Stimulated activated CD8-positive, alpha-beta memory T cell treated with anti-CD3 and anti-CD28 coated beads, Interleukin-4, amount 100 ng/mL, for 4 hours (primary cell): Measurements from ENCODE around the gene LYST.
"Not testable (repeated sequence)": the region's sequence is repeated elsewhere in the genome, so short reads cannot be mapped to it uniquely, and the experiment has no call there.

Experiments
- DNase-seq, 2 donors: peaks; one replicate each; pipeline ENCODE4 v3.0.0-alpha.2; 2020; ENCODE audit warnings: low read depth in 2 of 2, low spot score in 1 of 2

The LYST gene

DNA sequence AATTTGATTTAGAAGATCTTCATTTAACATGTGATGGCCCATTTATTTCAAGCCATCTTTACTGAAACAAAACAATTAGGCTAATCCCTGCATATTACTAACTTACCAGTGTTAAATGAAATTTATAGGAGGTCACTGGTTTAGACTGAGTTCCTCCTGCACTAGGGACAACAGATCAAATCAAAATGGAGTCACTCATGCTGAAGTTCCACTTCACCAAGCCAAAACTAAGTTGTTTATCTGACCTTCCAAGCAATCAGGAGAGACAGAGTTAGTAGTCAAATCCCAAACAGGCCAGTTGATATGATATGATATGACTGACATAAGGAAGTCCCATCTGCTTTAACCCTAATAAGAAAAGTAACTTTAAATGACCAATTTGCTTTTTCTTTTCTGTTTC lies 4.8 kb downstream of the LYST start:
- no peak for DNase-seq

DNA sequence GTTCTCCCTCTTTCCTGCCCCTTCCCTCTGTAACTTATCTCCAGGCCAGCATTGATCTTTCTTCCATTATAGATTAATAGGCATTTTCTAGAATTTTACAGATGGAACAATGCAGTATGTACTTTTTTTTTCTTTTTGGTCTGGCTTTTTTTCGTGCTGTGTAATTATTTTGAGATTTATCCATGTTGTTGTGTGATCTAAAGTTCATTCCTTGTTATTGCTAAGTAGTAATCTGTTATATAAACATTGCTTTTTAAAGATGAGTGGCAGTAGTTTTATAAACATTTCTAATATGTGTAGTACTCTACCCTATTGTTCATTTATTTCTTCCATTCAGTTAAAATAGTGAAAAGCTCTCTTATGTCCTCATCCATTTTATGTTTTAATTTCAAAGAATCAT lies 5.9 kb downstream of the LYST start:
- no peak for DNase-seq

DNA sequence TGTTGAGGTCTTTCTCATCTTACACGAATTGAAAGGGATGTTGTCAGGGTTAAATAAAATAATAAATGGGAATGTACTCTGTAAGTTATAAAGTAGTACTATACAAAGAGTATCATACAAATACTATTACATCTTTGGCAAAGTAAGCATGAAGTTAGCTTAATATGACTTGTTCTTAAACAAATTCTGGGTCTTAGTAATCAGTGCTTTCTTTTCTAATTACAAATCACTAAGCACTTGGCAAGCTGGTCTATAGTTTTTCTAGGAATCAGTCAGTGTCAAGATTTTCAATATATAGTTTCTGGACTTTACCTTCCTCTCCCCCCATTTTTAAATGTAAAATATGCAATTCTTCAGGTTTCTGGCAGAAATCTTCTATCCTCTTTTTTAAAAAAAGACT lies 6.9 kb downstream of the LYST start:
- no peak for DNase-seq

DNA sequence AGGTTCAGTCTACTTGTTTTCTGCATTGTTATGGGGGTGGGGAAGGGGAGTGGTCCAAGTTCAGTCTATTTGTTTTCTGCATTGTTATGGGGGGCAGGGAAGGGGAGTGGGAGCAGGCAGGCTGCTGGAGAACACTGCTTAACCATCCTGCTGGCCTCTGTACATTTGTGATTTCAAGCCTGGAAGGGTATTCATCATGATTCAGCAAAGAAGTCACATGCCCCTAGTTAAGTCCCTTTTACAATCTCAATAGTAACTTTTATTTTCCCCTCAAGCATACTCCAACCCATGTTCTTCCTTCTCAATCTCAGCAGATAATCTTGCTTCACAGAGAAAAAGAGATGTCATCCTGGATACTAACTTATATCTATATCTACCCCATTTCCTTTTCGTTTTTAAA lies 7.9 kb downstream of the LYST start:
- no peak for DNase-seq

DNA sequence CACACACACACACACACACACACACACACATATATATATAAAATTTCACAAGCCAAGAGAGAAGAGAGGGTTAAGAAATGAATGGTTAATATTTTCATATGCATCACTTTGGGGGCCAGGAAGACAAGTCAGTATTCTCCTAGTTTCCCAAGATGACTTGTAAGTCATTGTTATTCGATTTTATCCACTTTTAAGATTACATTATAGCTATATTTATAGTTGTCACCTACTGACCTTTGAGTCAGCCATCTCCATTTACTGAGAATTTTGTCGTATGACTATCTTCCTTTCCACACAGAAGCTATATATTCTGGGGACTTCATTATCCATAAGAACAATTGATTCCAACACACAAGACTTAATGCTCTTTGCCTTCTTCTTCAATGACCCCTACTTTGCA lies 8.9 kb downstream of the LYST start:
- DNase-seq, result no peak

DNA sequence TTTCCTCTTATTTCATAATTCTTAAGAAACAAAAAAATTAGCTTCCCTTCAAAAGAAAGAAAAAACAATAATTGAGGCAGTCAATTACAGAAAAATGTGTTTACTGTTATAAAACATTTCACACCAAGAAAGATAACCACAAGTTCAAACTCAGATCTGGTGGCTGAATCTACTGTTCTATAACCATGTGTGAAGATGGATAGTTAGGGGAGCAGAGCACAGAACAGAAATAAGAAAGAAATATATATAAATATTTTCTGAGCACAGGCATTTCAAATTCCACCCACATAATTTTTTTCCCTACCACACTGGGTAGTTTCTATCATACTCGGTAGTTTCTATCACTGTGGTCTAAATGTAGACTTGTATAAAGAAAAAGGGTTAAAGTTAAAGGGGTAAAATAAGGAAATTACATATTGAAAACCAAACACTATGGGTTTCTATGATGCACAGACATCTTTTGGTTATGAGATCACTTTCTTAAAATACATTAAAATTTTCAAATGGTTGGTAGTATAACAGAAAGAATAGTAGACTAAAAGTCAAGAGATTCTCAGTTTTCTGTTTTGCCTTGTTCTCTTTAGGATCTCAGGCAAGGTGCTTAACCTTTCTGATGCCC lies 10.8 kb downstream of the LYST start:
- no peak for DNase-seq

DNA sequence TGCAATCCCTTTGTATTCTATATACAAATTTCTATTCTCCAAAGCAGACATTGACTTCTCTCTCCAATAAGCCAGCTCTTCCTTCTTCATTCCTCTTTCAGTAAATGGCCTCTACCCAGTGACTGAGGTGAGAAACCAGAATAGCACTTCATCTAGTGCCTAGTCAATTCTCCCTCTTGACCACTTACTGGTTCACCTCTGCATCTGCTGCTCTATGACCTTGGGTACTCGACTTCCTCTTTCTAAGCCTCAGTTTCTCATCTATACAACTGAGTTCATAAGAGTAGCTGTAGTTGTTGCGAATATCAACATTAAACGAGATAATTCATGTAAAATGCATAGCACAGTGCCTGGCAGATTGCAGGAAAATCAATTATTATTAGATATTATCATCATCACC lies 12.4 kb downstream of the LYST start:
- DNase-seq, result no peak

DNA sequence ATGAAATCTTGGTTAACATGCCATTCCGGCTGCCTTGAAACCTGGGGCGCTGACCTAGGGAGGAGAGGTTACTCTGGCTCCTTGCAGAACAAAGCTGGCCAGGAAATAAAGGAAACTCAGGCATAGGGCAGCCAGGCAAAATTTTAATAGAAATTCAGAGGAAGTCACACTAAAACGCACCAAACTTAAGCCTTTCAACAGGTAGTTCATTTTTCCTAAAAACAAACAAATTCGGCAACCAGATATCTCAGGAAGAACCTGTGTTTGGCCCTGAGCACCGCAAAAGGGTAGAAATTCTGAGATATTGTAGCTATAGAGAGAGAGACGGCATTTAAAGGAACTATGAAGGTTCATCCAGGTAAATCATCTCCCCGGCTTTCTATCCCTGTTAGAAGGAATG lies 13.1 kb downstream of the LYST start:
- no peak for DNase-seq

DNA sequence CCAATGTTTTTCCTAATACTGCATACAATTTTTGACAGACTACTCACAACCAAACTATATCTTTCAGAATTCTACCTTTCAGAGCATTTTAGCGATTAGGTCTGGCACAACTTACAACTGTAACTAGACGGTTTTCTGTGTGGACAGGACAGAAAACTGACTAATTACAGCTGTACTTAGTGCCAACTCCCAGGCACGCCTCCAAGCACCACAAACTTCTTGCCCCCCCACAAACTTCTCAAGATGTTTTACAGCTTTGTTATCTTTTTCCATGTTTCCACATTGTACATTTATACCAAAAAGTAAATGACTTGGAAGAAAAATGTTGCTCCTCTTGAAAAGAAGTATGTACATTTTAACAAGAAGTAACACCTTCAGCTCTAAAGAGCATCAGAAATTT lies 13.8 kb downstream of the LYST start:
- no peak for DNase-seq

DNA sequence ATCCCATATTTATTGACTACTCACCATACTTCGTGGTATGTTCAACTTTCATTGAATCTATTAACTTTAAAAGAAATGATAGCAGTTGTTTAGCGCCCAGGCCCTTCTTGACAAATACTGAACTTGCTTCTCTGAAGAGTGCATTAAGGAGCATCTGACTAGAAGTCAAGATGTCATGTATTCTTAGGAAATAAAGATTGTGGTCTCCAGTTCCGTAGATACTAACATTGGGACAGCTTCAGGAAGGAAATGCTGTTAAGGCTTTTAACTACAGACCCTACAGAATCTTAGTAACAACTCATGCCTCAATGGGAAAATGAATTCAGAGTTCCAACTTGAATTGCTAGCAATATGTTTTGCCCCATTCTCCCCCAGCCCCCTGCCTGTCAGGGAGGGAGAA lies 14.8 kb downstream of the LYST start:
- DNase-seq, result no peak

DNA sequence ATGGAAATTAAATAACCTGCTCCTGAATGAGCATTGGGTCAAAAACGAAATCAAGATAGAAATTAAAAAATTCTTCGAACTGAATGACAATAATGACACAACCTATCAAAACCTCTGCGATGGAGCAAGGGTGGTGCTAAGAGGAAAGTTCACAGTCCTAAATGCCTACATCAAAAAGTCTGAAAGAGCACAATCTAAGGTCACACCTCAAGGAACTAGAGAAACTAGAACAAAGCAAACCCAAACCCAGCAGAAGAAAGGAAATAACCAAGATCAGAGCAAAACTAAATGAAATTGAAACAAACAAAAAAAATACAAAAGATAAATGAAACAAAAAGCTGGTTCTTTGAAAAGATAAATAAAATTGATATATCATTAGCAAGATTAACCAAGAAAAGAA lies 18.5 kb downstream of the LYST start:
- not testable (repeated sequence) for DNase-seq

DNA sequence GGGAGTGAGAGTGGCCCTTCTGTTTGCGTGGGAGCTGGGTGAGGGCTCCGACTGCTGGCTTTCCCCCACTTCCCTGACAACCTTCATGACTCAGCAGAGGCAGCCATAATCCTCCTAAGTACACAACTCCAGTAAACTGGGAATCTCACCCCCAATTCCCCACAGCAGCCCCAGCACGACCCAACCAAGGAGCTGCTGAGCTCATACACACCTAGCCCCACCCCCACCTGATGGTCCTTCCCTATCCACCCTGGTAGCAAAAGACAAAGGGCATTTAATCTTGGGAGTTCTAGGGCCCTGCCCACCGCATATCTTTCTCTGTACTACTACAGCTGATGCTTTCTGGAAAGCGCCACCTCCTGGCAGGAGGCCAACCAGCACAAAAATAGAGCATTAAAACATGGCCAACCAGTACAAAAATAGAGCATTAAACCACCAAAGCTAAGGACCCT lies 21.0 kb downstream of the LYST start:
- DNase-seq, result not testable (repeated sequence)

DNA sequence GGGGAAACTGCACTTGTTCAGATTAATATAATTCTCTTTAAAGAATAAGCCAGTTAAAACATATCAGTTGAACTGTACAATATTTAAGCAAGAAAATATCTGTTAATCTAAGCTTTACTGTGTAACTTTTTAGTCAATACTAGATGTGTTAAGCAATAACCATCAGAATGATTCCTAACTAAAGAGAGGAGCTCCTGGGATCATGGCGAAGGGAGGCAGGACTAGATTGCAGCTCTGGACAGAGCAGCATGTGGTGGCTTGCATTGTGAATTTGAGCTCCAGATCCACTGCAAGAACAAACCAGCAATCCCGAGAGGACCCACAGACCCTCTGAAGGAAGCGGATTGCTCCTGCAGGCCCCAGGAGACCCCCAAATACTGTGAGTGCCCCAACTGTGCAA lies 21.9 kb downstream of the LYST start:
- no peak for DNase-seq

DNA sequence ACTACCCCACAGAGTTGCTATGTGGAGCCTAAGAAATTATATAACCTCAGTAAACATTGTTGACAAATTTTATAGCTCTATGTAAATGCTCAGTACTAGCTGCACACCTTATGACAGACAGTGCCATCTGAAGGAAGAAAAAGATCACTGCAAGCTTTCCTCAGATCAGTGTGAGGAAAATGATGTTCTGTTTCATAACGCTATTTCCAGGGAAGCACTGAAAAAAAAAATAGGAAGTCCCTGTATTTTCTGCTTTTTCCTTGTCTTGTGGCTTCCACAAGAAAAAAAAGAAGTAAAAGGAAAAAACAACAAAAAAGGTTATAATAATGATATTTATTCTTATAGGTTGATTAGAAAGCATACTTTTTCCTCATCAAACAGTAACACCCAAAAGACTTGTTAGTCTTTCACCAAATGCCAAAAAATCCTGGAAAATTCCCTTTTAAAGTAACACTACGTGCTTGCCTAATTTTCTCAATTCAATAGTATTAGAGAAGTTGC lies 23.2 kb downstream of the LYST start:
- DNase-seq, result no peak

DNA sequence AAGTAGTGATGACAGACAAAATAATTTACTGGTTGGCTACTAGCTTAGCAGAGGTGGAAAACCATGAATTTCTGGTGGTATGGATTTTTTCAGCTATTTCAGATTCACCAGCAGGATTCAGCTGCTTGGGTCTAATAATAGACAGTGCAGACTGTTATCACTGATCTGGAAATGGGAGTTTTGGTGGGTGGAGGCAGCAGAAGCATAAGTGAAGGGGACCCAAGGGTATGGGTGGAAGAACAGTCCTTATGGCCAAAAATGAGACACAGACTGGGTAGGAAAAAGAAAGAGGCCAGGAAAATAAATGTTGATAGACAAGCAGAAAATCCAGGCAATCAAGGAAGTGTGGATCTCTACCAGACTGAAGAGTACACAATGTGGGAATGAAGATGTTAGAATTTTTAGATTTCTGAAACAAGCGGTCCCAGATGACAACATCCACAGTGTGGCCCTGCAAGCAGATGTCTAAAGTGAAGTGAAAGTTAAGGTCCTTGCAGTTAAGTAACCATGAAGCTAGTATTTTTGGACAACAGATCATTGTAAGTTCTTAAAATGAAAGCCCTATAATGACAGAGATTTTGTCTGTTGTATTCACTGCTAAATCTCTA lies 24.7 kb downstream of the LYST start:
- DNase-seq, result no peak

DNA sequence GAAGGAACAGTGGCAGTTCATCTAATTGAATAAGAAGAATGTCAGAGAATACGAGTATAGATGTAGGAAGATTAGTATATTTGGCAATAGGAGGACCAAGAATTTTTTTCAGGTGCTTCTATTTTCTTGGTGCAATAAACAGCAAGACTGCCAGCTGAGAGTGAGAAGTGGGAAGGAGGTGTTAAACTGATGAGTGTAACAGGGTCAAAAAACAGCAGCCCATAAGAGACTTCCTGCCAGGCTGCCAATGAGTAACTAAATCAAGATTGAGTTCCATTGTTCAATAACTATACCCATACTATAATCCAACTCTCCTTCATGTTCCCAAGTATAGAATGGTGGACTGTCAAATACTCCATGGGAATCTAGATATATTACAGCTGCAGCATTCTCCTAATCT lies 28.7 kb downstream of the LYST start:
- no peak for DNase-seq

DNA sequence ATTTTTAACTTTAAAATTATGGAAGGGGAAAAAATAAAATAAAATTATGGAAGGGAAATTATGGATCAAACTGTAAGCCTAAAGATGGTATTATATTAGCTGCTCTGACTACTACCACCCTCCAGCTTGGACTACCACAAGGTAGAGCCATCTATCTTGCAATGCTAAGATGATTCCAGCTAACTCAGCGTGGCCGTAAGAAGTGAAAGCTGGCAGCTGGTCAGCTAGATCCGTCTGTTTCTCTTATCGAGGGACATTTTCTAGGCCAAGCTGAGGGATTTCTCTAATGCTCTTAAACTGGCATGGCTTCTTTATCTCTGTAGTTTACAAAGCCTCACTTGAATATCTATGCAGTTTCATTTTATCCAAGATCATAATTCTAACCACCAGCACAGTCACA lies 31.5 kb downstream of the LYST start:
- no peak for DNase-seq

DNA sequence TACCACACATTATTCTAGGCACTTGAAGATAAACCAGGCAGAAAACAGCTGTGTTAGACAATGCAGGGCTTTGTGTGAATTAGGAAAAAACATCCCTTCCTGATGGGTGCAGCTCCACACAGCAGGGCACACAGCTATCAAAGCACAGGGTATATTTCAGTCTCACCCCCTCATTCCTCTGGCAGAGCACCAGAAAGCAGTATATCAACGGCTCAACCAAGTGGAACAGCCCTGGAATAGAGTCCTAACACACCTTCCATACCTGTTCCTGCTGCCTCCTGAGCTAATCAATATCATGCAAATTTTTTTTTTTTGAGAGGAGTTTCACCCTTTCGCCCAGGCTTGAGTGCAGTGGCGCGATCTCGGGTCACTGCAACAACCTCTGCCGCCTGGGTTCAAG lies 32.1 kb downstream of the LYST start:
- no peak for DNase-seq

DNA sequence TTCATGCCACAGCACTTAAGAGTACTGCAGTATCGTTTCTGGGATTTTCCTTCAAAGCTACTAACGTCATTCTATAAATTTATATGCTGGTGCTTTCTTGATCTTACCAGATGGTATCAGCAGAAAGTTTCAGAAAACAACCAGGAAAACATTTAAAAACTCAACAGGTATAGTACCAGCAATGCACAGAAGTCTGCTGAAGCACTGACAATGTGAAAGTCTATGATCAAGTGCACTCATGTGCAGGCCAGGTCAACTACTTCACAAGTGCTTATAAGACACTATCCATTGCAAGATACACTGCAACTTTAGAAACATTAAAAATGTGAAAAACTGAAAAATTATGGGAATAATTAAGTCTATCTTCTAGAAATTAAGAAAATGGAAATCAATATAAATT lies 34.7 kb downstream of the LYST start:
- no peak for DNase-seq

DNA sequence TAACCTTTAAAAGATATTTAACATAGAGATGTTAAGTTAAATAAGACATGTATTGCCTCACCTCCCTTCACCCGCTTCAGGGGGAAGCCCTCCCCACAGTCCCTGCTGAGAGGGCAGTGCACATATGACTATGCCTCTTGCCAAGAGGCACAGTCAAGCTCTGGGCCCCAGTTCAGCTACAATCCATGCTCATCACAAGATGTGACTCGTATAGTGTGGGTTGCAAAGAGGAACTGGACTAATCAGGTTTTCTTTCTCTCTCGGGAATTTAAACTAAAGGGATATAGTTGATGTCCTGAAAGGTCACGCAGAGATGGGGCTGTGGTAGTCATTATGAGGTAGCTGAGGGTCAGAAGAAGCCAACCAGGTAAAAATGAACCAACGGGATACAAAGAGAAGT lies 35.6 kb downstream of the LYST start:
- DNase-seq, result no peak

DNA sequence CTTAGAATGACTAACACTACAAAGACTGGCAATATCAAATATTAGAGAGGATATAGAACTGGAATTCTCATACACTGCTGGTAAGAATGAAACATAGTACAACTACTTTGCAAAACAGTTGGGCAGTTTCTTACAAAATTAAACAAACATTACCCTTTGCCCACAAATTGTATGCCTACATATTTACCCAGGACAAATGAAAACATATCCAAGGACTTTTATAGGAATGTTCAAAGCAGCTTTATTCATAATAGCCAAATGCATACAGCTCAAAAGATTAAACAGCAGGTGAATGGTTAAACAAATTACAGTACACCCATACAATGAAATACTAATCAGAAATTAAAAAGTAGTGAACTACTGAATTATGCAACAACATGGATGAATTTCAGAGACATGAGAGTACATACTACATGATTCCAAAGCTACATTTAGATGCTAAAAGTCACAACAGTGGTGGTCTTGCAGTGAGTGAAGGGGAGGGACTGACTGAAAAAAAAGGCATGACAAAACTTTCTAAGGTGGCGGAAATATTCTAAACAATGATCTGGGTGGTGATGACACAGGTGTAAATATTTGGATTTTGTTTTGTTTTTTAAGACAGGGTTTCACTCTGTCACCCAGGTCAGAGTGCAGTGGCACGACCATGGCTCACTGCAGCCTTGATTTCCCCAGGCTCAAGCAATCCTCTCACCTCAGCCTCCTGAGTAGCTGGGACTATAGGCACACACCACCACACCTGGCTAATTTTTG lies 40.4 kb downstream of the LYST start:
- DNase-seq, result no peak

DNA sequence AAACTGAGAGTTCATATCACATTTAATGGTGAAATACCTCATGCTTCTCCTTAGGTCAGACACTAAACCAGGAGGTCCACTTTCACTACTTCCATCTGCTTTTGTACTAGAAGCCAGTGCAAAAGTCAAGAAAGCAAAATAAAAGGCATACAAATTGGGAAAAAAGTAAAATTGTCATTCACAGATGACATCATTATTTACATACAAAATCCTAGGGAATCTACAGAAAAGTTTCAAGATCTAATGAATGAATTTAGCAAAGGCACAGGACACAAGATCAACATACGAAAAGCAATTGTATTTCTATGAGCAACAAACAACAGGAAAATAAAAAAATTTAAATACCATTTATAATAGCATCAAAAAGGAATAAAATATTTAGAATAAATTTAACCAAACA lies 41.5 kb downstream of the LYST start:
- no peak for DNase-seq

DNA sequence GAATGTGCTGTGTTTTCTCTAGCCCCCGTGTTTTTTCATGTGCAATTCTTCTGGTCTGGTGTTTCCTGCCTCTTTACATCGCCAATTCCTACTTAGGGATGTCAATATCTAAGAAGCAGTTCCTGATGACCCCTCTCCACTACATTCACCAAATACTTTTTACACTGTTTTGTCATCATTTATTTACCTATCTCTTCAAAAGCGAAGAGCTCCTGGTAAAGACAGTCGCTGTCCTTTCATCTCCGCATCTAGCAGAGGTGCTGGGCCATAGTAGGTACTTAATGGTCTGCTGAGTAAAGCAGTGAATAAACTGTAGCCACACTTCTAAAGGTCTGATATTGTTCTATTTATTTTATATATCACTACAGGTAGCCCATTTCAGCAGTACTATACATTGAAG lies 43.0 kb downstream of the LYST start:
- no peak for DNase-seq
